SIG-M5 treated with dmso at 0.1 percent for 504 hours (cell line): ENCODE measurements around the gene ABLIM2.
A peak's percentile ranks its signal among the peaks of the same experiment; 100 is the strongest.

Experiments
- DNase-seq: peaks from one replicate; lab custom pipeline; 2025; ENCODE audit not compliant: unreplicated experiment; lab: John Stamatoyannopoulos, UW

Gene ABLIM2

GRCh38 chr4:8158710-8159536 is at the start of gene ABLIM2:
Gene ABLIM2, minus strand, starts transcription at chr4:8158813. Its CDS starts 124 bp downstream, at chr4:8158689.
- peak; percentile 91 for DNase-seq

GRCh38 chr4:8207314-8207713 is 48.7 kb upstream of the ABLIM2 start:
- DNase-seq = peak; percentile 81

- no peak for DNase-seq
Measured at GRCh38 chr4:8205749-8206611, 47.4 kb upstream of the ABLIM2 start.

- peak; percentile 9 for DNase-seq
Measured at GRCh38 chr4:8205241-8205707, 46.7 kb upstream of the ABLIM2 start.

GRCh38 chr4:8204576-8205227 is 46.1 kb upstream of the ABLIM2 start:
- no peak for DNase-seq

GRCh38 chr4:8203817-8204216 is 45.2 kb upstream of the ABLIM2 start:
- no peak for DNase-seq

- no peak for DNase-seq
Measured at GRCh38 chr4:8203052-8203401, 44.4 kb upstream of the ABLIM2 start.

GRCh38 chr4:8202108-8203051 is 43.8 kb upstream of the ABLIM2 start:
- no peak for DNase-seq

- DNase-seq = no peak
Measured at GRCh38 chr4:8201321-8201781, 42.7 kb upstream of the ABLIM2 start.

- DNase-seq = no peak
Measured at GRCh38 chr4:8200302-8200975, 41.8 kb upstream of the ABLIM2 start.

GRCh38 chr4:8199594-8200301 is 41.1 kb upstream of the ABLIM2 start:
- DNase-seq = no peak

- DNase-seq = peak; percentile 65
Measured at GRCh38 chr4:8198906-8199593, 40.4 kb upstream of the ABLIM2 start, which contains the start of gene SH3TC1. Gene SH3TC1, plus strand, starts transcription at chr4:8199290. Its CDS starts 5,905 bp downstream, at chr4:8205195.

- no peak for DNase-seq
Measured at GRCh38 chr4:8198206-8198905, 39.7 kb upstream of the ABLIM2 start.

GRCh38 chr4:8197521-8197920 is 38.9 kb upstream of the ABLIM2 start:
- no peak for DNase-seq

GRCh38 chr4:8195841-8196458 is 37.3 kb upstream of the ABLIM2 start:
- no peak for DNase-seq

GRCh38 chr4:8195431-8195830 is 36.8 kb upstream of the ABLIM2 start:
- no peak for DNase-seq
